GM13976 (cell line): ENCODE measurements around the gene ATP13A2.
"Not testable (repeated sequence)": the region's sequence is repeated elsewhere in the genome, so short reads cannot be mapped to it uniquely, and the experiment has no call there.

Experiments used
- DNase-seq: peaks from one replicate; pipeline ENCODE4 v3.0.0; 2012; ENCODE audit warnings: low spot score
- in situ Hi-C: fragments of 300-500 bp; cut with MboI; formaldehyde crosslinking; loops from one replicate; pipeline ENCODE4 v1.12.0; 2022; ENCODE audit warnings: low sequenced_read_pairs, mixed read lengths, inconsistent platforms; ENCODE audit not compliant: unreplicated experiment
- TF ChIP-seq, protein P1 (sequence below): IDR thresholded peaks from 2 replicates; pipeline ENCODE4 v1.5.1; 2012; ENCODE audit warnings: borderline replicate concordance, mild to moderate bottlenecking; ENCODE audit not compliant: insufficient read depth; ENCODE audit errors: extremely low read depth, missing control alignments, control extremely low read depth

Gene ATP13A2

GRCh38 chr1:16967962-16968361 is 43.8 kb downstream of the ATP13A2 start:
- TF ChIP-seq, protein P1, sequence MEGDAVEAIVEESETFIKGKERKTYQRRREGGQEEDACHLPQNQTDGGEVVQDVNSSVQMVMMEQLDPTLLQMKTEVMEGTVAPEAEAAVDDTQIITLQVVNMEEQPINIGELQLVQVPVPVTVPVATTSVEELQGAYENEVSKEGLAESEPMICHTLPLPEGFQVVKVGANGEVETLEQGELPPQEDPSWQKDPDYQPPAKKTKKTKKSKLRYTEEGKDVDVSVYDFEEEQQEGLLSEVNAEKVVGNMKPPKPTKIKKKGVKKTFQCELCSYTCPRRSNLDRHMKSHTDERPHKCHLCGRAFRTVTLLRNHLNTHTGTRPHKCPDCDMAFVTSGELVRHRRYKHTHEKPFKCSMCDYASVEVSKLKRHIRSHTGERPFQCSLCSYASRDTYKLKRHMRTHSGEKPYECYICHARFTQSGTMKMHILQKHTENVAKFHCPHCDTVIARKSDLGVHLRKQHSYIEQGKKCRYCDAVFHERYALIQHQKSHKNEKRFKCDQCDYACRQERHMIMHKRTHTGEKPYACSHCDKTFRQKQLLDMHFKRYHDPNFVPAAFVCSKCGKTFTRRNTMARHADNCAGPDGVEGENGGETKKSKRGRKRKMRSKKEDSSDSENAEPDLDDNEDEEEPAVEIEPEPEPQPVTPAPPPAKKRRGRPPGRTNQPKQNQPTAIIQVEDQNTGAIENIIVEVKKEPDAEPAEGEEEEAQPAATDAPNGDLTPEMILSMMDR, result no peak
- no peak for DNase-seq
- in situ Hi-C loops, result loop anchor here (10.0 kb wide), 1 partner anchor 77 kb away; no protein-coding TSS in a partner anchor

GRCh38 chr1:16967095-16967575 is 44.6 kb downstream of the ATP13A2 start:
- DNase-seq, result no peak
- in situ Hi-C loops, result loop anchor here (10.0 kb wide), 1 partner anchor 78 kb away; no protein-coding TSS in a partner anchor

DNA sequence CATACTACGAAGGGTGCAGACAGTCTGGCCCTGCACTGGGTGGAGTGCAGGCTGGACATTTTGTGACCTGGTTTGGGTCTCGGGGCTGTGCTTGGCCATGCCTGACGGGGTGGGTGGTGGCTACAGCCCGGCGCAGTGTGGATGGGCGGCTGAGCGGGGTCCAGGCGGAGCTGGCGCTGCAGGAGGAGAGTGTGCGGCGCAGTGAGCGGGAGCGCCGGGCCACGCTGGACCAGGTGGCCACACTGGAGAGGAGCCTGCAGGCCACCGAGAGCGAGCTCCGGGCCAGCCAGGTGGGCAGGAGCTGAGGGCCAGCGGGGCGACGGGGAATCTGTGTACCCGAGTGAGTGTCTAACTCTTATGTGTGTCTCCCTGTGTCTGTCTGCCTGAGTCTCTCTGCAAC is 45.4 kb downstream of the ATP13A2 start:
- DNase-seq, result no peak
- in situ Hi-C loops, result loop anchor here (10.0 kb wide), 1 partner anchor 79 kb away; no protein-coding TSS in a partner anchor
- TF ChIP-seq, protein P1, result no peak

More at GRCh38 chr1:16967095-16967575, 44.6 kb downstream of the ATP13A2 start:
- TF ChIP-seq, protein P1, result no peak

DNA sequence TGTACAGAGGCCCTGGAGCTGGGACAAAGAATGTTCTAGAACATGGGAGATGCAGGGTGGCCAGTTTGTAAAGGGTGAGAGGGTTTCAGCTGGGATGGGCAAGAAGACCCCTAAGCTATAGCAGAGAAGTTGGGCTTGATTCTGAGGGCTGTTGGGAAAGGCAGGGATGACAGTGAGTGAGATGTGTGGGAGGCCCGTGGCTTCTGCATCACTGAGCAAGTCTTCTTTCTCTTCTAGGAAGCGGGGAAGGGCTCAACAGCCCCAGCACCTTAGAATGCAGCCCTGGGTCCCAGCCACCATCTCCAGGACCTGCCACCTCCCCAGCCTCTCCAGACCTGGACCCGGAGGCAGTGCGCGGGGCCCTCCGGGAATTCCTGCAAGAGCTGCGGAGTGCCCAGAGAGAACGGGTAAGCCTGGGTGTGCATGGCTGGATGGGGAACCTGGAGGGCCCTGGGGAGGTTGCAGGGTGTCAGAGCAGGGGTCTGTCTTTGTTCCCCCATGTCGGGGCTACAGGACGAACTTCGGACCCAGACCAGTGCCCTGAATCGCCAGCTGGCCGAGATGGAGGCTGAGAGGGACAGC is 46.2 kb downstream of the ATP13A2 start:
- in situ Hi-C loops, result loop anchor here (10.0 kb wide), 1 partner anchor 79 kb away; no protein-coding TSS in a partner anchor
- DNase-seq, result no peak
- TF ChIP-seq, protein P1, result no peak

DNA sequence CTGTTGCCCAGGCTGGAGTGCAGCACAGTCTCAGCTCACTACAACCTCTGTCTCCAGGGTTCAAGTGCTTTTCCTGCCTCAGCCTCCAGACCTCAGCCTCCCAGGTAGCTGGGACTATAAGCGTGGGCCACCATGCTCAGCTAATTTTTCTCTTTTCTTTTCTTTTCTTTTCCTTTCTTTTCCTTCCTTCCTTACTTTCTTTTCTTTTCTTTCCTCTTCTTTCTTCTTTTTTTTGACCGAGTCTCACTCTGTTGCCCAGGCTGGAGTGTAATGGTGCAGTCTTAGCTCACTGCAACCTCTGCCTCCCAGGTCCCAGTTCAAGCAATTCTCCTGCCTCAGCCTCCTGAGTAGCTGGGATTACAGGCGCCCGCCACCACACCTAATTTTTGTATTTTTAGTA is 47.6 kb downstream of the ATP13A2 start:
- in situ Hi-C loops, result loop anchor here (10.0 kb wide), 1 partner anchor 81 kb away; no protein-coding TSS in a partner anchor
- DNase-seq, result not testable (repeated sequence)

GRCh38 chr1:16961297-16962133 is 50.2 kb downstream of the ATP13A2 start:
- TF ChIP-seq, protein P1, result no peak
- in situ Hi-C loops, result loop anchor here (10.0 kb wide), 1 partner anchor 83 kb away; no protein-coding TSS in a partner anchor
- DNase-seq, result no peak
